ENCODE data around the gene SBNO2. TPM values are rescaled to one million over a fixed set of nuclear protein-coding genes. Genes with fewer than 3 reads are reported as not detected.

SBNO2 gene
- polyA plus RNA-seq, 4 donors, result 15.2 to 22.8 (median 20.1) TPM

GRCh38 chr19:1094978-1095701, 78.9 kb downstream of the SBNO2 start, which contains the start of gene POLR2E:
Gene POLR2E, minus strand, starts transcription at chr19:1095375. Its CDS starts 60 bp downstream, at chr19:1095315.
- DNase-seq (ENCODE audit: low read depth in 4 of 4, low spot score in 2 of 4), result peak; percentile 86 to 96 (median 93)

- DNase-seq (ENCODE audit: low read depth in 4 of 4, low spot score in 2 of 4), result no peak
These were observed 79.5 kb downstream of the SBNO2 start for GRCh38 chr19:1094655-1094977.

- DNase-seq (ENCODE audit: low read depth in 4 of 4, low spot score in 2 of 4), result no peak
These were observed 80.1 kb downstream of the SBNO2 start for GRCh38 chr19:1093811-1094553.

GRCh38 chr19:1093330-1093729, 80.7 kb downstream of the SBNO2 start:
- no peak for DNase-seq (ENCODE audit: low read depth in 4 of 4, low spot score in 2 of 4)

GRCh38 chr19:1091544-1092175, 82.4 kb downstream of the SBNO2 start:
- no peak for DNase-seq (ENCODE audit: low read depth in 4 of 4, low spot score in 2 of 4)

- DNase-seq (ENCODE audit: low read depth in 4 of 4, low spot score in 2 of 4), result no peak
These were observed 83.1 kb downstream of the SBNO2 start for GRCh38 chr19:1090731-1091543.

GRCh38 chr19:1089891-1090290, 84.2 kb downstream of the SBNO2 start:
- no peak for DNase-seq (ENCODE audit: low read depth in 4 of 4, low spot score in 2 of 4)

- DNase-seq (ENCODE audit: low read depth in 4 of 4, low spot score in 2 of 4), result no peak
These were observed 84.8 kb downstream of the SBNO2 start for GRCh38 chr19:1089126-1089771.

- no peak for DNase-seq (ENCODE audit: low read depth in 4 of 4, low spot score in 2 of 4)
These were observed 85.6 kb downstream of the SBNO2 start for GRCh38 chr19:1088416-1089010.

GRCh38 chr19:1087813-1088415, 86.2 kb downstream of the SBNO2 start:
- no peak for DNase-seq (ENCODE audit: low read depth in 4 of 4, low spot score in 2 of 4)

GRCh38 chr19:1086613-1087012, 87.5 kb downstream of the SBNO2 start:
- no peak for DNase-seq (ENCODE audit: low read depth in 4 of 4, low spot score in 2 of 4)

GRCh38 chr19:1085676-1086442, 88.2 kb downstream of the SBNO2 start:
- DNase-seq (ENCODE audit: low read depth in 4 of 4, low spot score in 2 of 4), result no peak

GRCh38 chr19:1085053-1085658, 88.9 kb downstream of the SBNO2 start:
- no peak for DNase-seq (ENCODE audit: low read depth in 4 of 4, low spot score in 2 of 4)

GRCh38 chr19:1084024-1084868, 89.8 kb downstream of the SBNO2 start:
- DNase-seq (ENCODE audit: low read depth in 4 of 4, low spot score in 2 of 4), result no peak

GRCh38 chr19:1082928-1083816, 90.9 kb downstream of the SBNO2 start:
- DNase-seq (ENCODE audit: low read depth in 4 of 4, low spot score in 2 of 4), result no peak

GRCh38 chr19:1082165-1082927, 91.7 kb downstream of the SBNO2 start:
- no peak for DNase-seq (ENCODE audit: low read depth in 4 of 4, low spot score in 2 of 4)
